ENCODE data around the gene RBM42. TPM values are rescaled to one million over a fixed set of nuclear protein-coding genes. Genes with fewer than 3 reads are reported as not detected.

RBM42 gene
- total RNA-seq, 1 experiment from 2014 or later = 81.6 TPM

DNA sequence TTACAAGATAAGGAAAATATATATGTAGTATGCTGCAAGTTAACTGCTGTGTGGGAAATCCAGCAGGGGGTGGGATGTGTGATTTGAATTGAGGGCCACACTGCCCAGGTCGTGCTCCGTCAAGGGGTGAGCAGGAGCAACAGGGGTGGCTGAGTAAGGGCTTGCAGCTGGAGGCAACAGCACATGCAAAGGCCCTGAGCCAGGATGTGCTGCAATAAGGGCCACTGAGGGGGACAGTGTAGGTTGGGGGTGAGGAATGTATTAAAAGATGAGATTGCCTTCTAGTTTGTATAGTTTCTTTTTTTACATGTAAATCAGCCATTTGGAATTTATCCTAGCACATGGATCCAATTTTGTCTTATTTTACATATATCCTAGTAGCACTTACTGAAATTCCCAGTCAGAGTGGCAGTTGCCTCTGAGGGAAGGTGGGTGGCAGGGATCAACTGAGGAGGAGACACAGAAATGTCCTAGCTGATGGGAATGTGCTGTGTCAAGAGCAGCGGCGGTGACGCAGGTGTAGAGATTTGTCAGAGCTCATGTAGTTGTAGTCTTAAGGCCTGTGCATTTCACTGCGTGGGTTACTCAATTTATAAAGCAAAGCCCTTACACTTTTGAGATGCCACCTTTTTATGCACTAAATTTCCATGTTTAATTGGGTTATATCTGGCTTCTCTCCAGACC is 5.4 kb upstream of the RBM42 start:
- BruUV-seq (replicated peaks) = no TSS peak
- no peaks in the 10 kb centered on the region for H3K9me3 ChIP-seq (ENCODE audit: low read length)
- ChIA-PET POLR2A (ENCODE audit: unreplicated experiment) (no interaction called here), CTCF (no interaction called here)
- no peaks in the 10 kb centered on the region for H3K36me3 ChIP-seq (ENCODE audit: low read depth, low read length)
- no peaks in the 10 kb centered on the region for H3K79me2 ChIP-seq (ENCODE audit: low read length)
- no peak overlapping the region for H3K4me3 ChIP-seq (ENCODE audit: low read length)
- DNase-seq (no peak), ATAC-seq (no peak)
- no peak for TF ChIP-seq EZH2phosphoT487 (IDR thresholded peaks at IDR 0.05; ENCODE audit: borderline replicate concordance, low read length)
- TF ChIP-seq EZH2 (IDR thresholded peaks at IDR 0.05; ENCODE audit: low read length, unreplicated experiment) = no peak
- TF ChIP-seq, protein P1, sequence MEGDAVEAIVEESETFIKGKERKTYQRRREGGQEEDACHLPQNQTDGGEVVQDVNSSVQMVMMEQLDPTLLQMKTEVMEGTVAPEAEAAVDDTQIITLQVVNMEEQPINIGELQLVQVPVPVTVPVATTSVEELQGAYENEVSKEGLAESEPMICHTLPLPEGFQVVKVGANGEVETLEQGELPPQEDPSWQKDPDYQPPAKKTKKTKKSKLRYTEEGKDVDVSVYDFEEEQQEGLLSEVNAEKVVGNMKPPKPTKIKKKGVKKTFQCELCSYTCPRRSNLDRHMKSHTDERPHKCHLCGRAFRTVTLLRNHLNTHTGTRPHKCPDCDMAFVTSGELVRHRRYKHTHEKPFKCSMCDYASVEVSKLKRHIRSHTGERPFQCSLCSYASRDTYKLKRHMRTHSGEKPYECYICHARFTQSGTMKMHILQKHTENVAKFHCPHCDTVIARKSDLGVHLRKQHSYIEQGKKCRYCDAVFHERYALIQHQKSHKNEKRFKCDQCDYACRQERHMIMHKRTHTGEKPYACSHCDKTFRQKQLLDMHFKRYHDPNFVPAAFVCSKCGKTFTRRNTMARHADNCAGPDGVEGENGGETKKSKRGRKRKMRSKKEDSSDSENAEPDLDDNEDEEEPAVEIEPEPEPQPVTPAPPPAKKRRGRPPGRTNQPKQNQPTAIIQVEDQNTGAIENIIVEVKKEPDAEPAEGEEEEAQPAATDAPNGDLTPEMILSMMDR (conservative IDR thresholded peaks at IDR 0.05; ENCODE audit: low read depth, low read length) = no peak
- intact Hi-C loops (cut with micrococcal nuclease) = no loop called here
- peaks cover 4% of the 10 kb centered on the region; the same call in 1 of the 2 replicates for H3K4me1 ChIP-seq (ENCODE audit: insufficient read depth, low read length)
- H4K20me1 ChIP-seq (ENCODE audit: low read length) = no peaks in the 10 kb centered on the region
- H3F3A ChIP-seq (ENCODE audit: low read length, unreplicated experiment) = no peaks in the 10 kb centered on the region
- no peak overlapping the region for H3K9ac ChIP-seq (ENCODE audit: low read length)
- H3K4me2 ChIP-seq (ENCODE audit: low read length) = no peak overlapping the region
- no peaks in the 10 kb centered on the region for H3K27me3 ChIP-seq (ENCODE audit: low read length)
- H3K9me2 ChIP-seq (replicated peaks; ENCODE audit: low read length) = no peaks in the 10 kb centered on the region
- H2AFZ ChIP-seq (ENCODE audit: low read length) = no peak overlapping the region
- no peak overlapping the region for H3K27ac ChIP-seq (ENCODE audit: low read length)

DNA sequence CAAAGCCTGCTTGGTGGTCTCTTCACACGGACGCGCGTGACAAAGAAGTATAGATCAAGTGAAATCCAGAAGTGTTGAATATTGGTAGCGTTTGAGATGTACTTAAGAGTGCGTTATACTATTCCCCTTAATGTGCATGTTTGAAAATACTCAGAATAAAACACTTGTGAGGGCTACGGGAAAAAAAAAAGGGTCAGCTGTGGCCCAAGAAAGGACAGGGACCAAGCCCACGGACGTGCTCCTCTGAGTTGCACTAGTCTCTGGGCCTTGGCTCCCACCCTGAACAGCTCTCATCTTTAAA is 622 bp upstream of the RBM42 start:
- Histone ChIP-seq H3K36me3 (ENCODE audit: low read depth, low read length) (peaks cover 6% of the 10 kb centered on the region; the same call in 1 of the 2 replicates), H3K4me2 (ENCODE audit: low read length) (peak overlapping the region; percentile 95), H3K4me1 (ENCODE audit: insufficient read depth, low read length) (peaks cover 4% of the 10 kb centered on the region; the same call in 1 of the 2 replicates), H3K27me3 (ENCODE audit: low read length) (no peaks in the 10 kb centered on the region), H3F3A (ENCODE audit: low read length, unreplicated experiment) (no peaks in the 10 kb centered on the region), H3K9ac (ENCODE audit: low read length) (peak overlapping the region; percentile 81), H3K27ac (ENCODE audit: low read length) (peak overlapping the region; percentile 58), H4K20me1 (ENCODE audit: low read length) (no peaks in the 10 kb centered on the region), H2AFZ (ENCODE audit: low read length) (peak overlapping the region; percentile 86), H3K9me2 (replicated peaks; ENCODE audit: low read length) (no peaks in the 10 kb centered on the region), H3K9me3 (ENCODE audit: low read length) (no peaks in the 10 kb centered on the region), H3K79me2 (ENCODE audit: low read length) (peaks cover 10% of the 10 kb centered on the region), H3K4me3 (ENCODE audit: low read length) (peak overlapping the region; percentile 98)
- ATAC-seq (no peak), DNase-seq (no peak)
- intact Hi-C loops (cut with micrococcal nuclease) = no loop called here
- TSS peak; percentile 99 for BruUV-seq (replicated peaks)
- ChIA-PET CTCF (no interaction called here), POLR2A (ENCODE audit: unreplicated experiment) (no interaction called here)
- TF ChIP-seq, protein P1 (conservative IDR thresholded peaks at IDR 0.05; ENCODE audit: low read depth, low read length) = no peak
- TF ChIP-seq EZH2phosphoT487 (IDR thresholded peaks at IDR 0.05; ENCODE audit: borderline replicate concordance, low read length) (no peak), EZH2 (IDR thresholded peaks at IDR 0.05; ENCODE audit: low read length, unreplicated experiment) (no peak)

DNA sequence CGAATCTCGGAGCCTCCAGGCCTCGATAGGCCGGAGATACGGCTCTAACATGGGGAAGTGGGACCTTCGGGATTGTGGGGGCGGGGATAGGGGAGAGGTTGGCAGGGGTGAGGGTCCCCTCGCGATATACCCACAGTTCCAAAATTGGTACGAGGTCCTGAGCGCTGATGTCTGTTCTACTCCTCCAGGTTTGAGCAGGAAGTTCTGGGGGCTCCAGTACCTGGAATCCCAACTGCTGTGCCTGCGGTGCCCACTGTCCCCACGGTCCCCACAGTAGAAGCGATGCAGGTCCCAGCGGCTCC is 447 bp downstream of the RBM42 start:
- Histone ChIP-seq H3K27me3 (ENCODE audit: low read length) (no peaks in the 10 kb centered on the region), H3F3A (ENCODE audit: low read length, unreplicated experiment) (no peaks in the 10 kb centered on the region), H3K36me3 (ENCODE audit: low read depth, low read length) (peaks cover 6% of the 10 kb centered on the region; the same call in 1 of the 2 replicates), H3K9me2 (replicated peaks; ENCODE audit: low read length) (no peaks in the 10 kb centered on the region), H3K79me2 (ENCODE audit: low read length) (peaks cover 10% of the 10 kb centered on the region), H3K27ac (ENCODE audit: low read length) (peak overlapping the region; percentile 31; the same call in 1 of the 2 replicates), H3K4me2 (ENCODE audit: low read length) (peak overlapping the region; percentile 96), H4K20me1 (ENCODE audit: low read length) (no peaks in the 10 kb centered on the region), H3K9ac (ENCODE audit: low read length) (peak overlapping the region; percentile 96), H3K4me3 (ENCODE audit: low read length) (peak overlapping the region; percentile 98), H3K9me3 (ENCODE audit: low read length) (no peaks in the 10 kb centered on the region), H3K4me1 (ENCODE audit: insufficient read depth, low read length) (peaks cover 4% of the 10 kb centered on the region; the same call in 1 of the 2 replicates), H2AFZ (ENCODE audit: low read length) (peak overlapping the region; percentile 95)
- intact Hi-C loops (cut with micrococcal nuclease) = no loop called here
- DNase-seq (no peak), ATAC-seq (no peak)
- TF ChIP-seq EZH2 (IDR thresholded peaks at IDR 0.05; ENCODE audit: low read length, unreplicated experiment) (no peak), EZH2phosphoT487 (IDR thresholded peaks at IDR 0.05; ENCODE audit: borderline replicate concordance, low read length) (no peak)
- TF ChIP-seq, protein P1 (conservative IDR thresholded peaks at IDR 0.05; ENCODE audit: low read depth, low read length) = no peak
- ChIA-PET CTCF (no interaction called here), POLR2A (ENCODE audit: unreplicated experiment) (no interaction called here)
- BruUV-seq (replicated peaks) = TSS peak; percentile 78
